Liver (tissue), 9 donors: Measurements from ENCODE around the gene LAMC3. TPM values are rescaled to one million over a fixed set of nuclear protein-coding genes. Genes with fewer than 3 reads are reported as not detected.

ENCODE experiments used
- DNase-seq: peaks from one replicate; pipeline ENCODE4 v3.0.0-alpha.2; 2017; ENCODE audit warnings: low spot score
- H3K27ac ChIP-seq, 2 donors: one replicate each; pipeline ENCODE4 v1.7.0; 2013; ENCODE audit warnings: inconsistent platforms in 2 of 2, low read length in 2 of 2, control low read depth in 1 of 2, low read depth in 1 of 2, mild to moderate bottlenecking in 1 of 2
- H3K27me3 ChIP-seq, 4 donors: one replicate each; pipeline versions ENCODE4 v1.6.1 to v1.7.0; 2013; ENCODE audit warnings: low read length in 3 of 4, inconsistent platforms in 1 of 4, mild to moderate bottlenecking in 1 of 4, moderate library complexity in 1 of 4; ENCODE audit not compliant: control insufficient read depth in 4 of 4, insufficient read depth in 4 of 4
- H3K36me3 ChIP-seq, 4 donors: one replicate each; pipeline versions ENCODE4 v1.6.1 to v1.7.0; 2013; ENCODE audit warnings: low read length in 3 of 4, mild to moderate bottlenecking in 3 of 4, low read depth in 1 of 4, moderate library complexity in 1 of 4; ENCODE audit not compliant: control insufficient read depth in 4 of 4, insufficient read depth in 3 of 4
- H3K4me1 ChIP-seq, 4 donors: one replicate each; pipeline versions ENCODE4 v1.6.1 to v1.7.0; 2013; ENCODE audit warnings: low read length in 3 of 4, mild to moderate bottlenecking in 3 of 4, moderate library complexity in 1 of 4; ENCODE audit not compliant: control insufficient read depth in 4 of 4, insufficient read depth in 4 of 4
- H3K4me3 ChIP-seq, 3 donors: one replicate each; pipeline versions ENCODE4 v1.6.1 to v1.7.0; 2013; ENCODE audit warnings: low read length in 3 of 3, control low read depth in 1 of 3, low read depth in 1 of 3, mild to moderate bottlenecking in 1 of 3
- H3K9ac ChIP-seq, 2 donors: one replicate each; pipeline ENCODE4 v1.7.0; 2013; ENCODE audit warnings: low read length in 2 of 2, mild to moderate bottlenecking in 2 of 2, moderate library complexity in 2 of 2, control low read depth in 1 of 2, low read depth in 1 of 2
- H3K9me3 ChIP-seq, 4 donors: one replicate each; pipeline versions ENCODE4 v1.6.1 to v1.7.0; 2013; ENCODE audit warnings: low read length in 3 of 4; ENCODE audit not compliant: control insufficient read depth in 4 of 4
- CTCF ChIP-seq: fragments of 150-350 bp; IDR thresholded peaks from 2 replicates; pipeline ENCODE4 v1.5.1; 2017; ENCODE audit warnings: improper control_type of control experiment, low read depth, low read length; ENCODE audit not compliant: missing input control
- FOXA1 ChIP-seq: IDR thresholded peaks from 2 replicates; pipeline ENCODE4 v1.6.1; 2016; ENCODE audit warnings: antibody characterized with exemption
- FOXA2 ChIP-seq: IDR thresholded peaks from 2 replicates; pipeline ENCODE4 v1.6.1; 2016; ENCODE audit warnings: antibody characterized with exemption
- GABPA ChIP-seq, 2 donors: IDR thresholded peaks in 1 of 2; conservative IDR thresholded peaks in 1 of 2; 2 replicates each; pipeline ENCODE4 v1.6.1; 2016; ENCODE audit warnings: antibody characterized with exemption in 2 of 2, mild to moderate bottlenecking in 1 of 2, moderate library complexity in 1 of 2
- HNF4A ChIP-seq, 2 donors: conservative IDR thresholded peaks; 2 replicates each; pipeline ENCODE4 v1.6.1; 2016; ENCODE audit warnings: antibody characterized with exemption in 2 of 2, mild to moderate bottlenecking in 2 of 2
- HNF4G ChIP-seq: IDR thresholded peaks from 2 replicates; pipeline ENCODE4 v1.6.1; 2016; ENCODE audit warnings: antibody characterized with exemption
- JUND ChIP-seq, 2 donors: IDR thresholded peaks; 2 replicates each; pipeline ENCODE4 v1.6.1; 2016; ENCODE audit warnings: antibody characterized with exemption in 2 of 2
- NR2F2 ChIP-seq: IDR thresholded peaks from 2 replicates; pipeline ENCODE4 v1.6.1; 2016; ENCODE audit warnings: antibody characterized with exemption
- RAD21 ChIP-seq, 2 donors: IDR thresholded peaks; 2 replicates each; pipeline ENCODE4 v1.6.1; 2016; ENCODE audit warnings: antibody characterized with exemption in 2 of 2, mild to moderate bottlenecking in 2 of 2
- SP1 ChIP-seq: IDR thresholded peaks from 2 replicates; pipeline ENCODE4 v1.6.1; 2018; ENCODE audit warnings: antibody characterized with exemption, mild to moderate bottlenecking
- TAF1 ChIP-seq: conservative IDR thresholded peaks from 2 replicates; pipeline ENCODE4 v1.6.1; 2016; ENCODE audit warnings: antibody characterized with exemption, mild to moderate bottlenecking
- YY1 ChIP-seq: IDR thresholded peaks from 2 replicates; pipeline ENCODE4 v1.6.1; 2016; ENCODE audit warnings: antibody characterized with exemption, mild to moderate bottlenecking
- WGBS: extraction: QIAGEN DNeasy Blood & Tissue Kit; methylation state at CpG from one replicate; pipeline ENCODE4 v1.1.7; 2013; 5-methylcytosine and 5-hydroxymethylcytosine counted together
- polyA plus RNA-seq, 2 donors: library from polyadenylated mRNA; stranded (reverse) in 1 of 2; unstranded in 1 of 2; fragments of 200-250 nt in 1 of 2; fragments of >200 nt in 1 of 2; fragmentation: Nextera tagmentation in 1 of 2; extraction: Ambion mirVana in 1 of 2; gene quantifications; one replicate each; pipeline versions ENCODE4 v1.2.1 to v1.2.3, GENCODE V29; 2013 to 2015
- total RNA-seq, 2 donors: library from RNA; depleted of rRNA; stranded (reverse); fragments of >200 nt; gene quantifications; one replicate each; pipeline ENCODE4 v1.2.3, GENCODE V29; 2014
- TF ChIP-seq, protein P1 (sequence below): IDR thresholded peaks from 2 replicates; pipeline ENCODE4 v1.6.1; 2016; ENCODE audit warnings: antibody characterized with exemption
- TF ChIP-seq, protein P2 (sequence below): IDR thresholded peaks from 2 replicates; pipeline ENCODE4 v1.6.1; 2016; ENCODE audit warnings: antibody characterized with exemption, mild to moderate bottlenecking
- TF ChIP-seq, protein P3 (sequence below): IDR thresholded peaks from 2 replicates; pipeline ENCODE4 v1.6.1; 2016; ENCODE audit warnings: antibody characterized with exemption
- TF ChIP-seq, protein P4 (sequence below): IDR thresholded peaks from 2 replicates; pipeline ENCODE4 v1.6.1; 2016; ENCODE audit warnings: antibody characterized with exemption
- donor health status: healthy.
- donor health status: healthy.
- donor health status: healthy.
- donor health status: healthy.
- donor health status: healthy.

The LAMC3 gene
- total and polyA plus RNA-seq, 4 donors: 1.4 to 5.9 (median 2.9) TPM

GRCh38 chr9:131111186-131111853 lies 102.3 kb downstream of the LAMC3 start:
- Histone ChIP-seq H3K4me1 (no peaks in the 10 kb centered on the region), H3K36me3 (no peaks in the 10 kb centered on the region), H3K27ac (no peak overlapping the region), H3K4me3 (no peak overlapping the region), H3K9ac (no peak overlapping the region), H3K9me3 (no peaks in the 10 kb centered on the region), H3K27me3 (no peaks in the 10 kb centered on the region)
- TF ChIP-seq HNF4A (conservative IDR thresholded peaks at IDR 0.05) (no peak), TAF1 (no peak), HNF4G (no peak), NR2F2 (no peak), JUND (IDR thresholded peaks at IDR 0.05) (no peak), CTCF (no peak), YY1 (no peak), FOXA1 (no peak), FOXA2 (no peak), GABPA (IDR thresholded peaks at IDR 0.05 in 1 of 2, conservative IDR thresholded peaks at IDR 0.05 in 1 of 2) (no peak), SP1 (no peak), RAD21 (IDR thresholded peaks at IDR 0.05) (no peak)
- TF ChIP-seq, protein P1, sequence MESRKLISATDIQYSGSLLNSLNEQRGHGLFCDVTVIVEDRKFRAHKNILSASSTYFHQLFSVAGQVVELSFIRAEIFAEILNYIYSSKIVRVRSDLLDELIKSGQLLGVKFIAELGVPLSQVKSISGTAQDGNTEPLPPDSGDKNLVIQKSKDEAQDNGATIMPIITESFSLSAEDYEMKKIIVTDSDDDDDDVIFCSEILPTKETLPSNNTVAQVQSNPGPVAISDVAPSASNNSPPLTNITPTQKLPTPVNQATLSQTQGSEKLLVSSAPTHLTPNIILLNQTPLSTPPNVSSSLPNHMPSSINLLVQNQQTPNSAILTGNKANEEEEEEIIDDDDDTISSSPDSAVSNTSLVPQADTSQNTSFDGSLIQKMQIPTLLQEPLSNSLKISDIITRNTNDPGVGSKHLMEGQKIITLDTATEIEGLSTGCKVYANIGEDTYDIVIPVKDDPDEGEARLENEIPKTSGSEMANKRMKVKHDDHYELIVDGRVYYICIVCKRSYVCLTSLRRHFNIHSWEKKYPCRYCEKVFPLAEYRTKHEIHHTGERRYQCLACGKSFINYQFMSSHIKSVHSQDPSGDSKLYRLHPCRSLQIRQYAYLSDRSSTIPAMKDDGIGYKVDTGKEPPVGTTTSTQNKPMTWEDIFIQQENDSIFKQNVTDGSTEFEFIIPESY: no peak
- TF ChIP-seq, protein P2, sequence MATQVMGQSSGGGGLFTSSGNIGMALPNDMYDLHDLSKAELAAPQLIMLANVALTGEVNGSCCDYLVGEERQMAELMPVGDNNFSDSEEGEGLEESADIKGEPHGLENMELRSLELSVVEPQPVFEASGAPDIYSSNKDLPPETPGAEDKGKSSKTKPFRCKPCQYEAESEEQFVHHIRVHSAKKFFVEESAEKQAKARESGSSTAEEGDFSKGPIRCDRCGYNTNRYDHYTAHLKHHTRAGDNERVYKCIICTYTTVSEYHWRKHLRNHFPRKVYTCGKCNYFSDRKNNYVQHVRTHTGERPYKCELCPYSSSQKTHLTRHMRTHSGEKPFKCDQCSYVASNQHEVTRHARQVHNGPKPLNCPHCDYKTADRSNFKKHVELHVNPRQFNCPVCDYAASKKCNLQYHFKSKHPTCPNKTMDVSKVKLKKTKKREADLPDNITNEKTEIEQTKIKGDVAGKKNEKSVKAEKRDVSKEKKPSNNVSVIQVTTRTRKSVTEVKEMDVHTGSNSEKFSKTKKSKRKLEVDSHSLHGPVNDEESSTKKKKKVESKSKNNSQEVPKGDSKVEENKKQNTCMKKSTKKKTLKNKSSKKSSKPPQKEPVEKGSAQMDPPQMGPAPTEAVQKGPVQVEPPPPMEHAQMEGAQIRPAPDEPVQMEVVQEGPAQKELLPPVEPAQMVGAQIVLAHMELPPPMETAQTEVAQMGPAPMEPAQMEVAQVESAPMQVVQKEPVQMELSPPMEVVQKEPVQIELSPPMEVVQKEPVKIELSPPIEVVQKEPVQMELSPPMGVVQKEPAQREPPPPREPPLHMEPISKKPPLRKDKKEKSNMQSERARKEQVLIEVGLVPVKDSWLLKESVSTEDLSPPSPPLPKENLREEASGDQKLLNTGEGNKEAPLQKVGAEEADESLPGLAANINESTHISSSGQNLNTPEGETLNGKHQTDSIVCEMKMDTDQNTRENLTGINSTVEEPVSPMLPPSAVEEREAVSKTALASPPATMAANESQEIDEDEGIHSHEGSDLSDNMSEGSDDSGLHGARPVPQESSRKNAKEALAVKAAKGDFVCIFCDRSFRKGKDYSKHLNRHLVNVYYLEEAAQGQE: no peak
- TF ChIP-seq, protein P3, sequence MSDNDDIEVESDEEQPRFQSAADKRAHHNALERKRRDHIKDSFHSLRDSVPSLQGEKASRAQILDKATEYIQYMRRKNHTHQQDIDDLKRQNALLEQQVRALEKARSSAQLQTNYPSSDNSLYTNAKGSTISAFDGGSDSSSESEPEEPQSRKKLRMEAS: no peak
- TF ChIP-seq, protein P4, sequence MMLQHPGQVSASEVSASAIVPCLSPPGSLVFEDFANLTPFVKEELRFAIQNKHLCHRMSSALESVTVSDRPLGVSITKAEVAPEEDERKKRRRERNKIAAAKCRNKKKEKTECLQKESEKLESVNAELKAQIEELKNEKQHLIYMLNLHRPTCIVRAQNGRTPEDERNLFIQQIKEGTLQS: no peak
- no peak for DNase-seq
- WGBS: 65% methylated on average over 10 of the region's 10 CpGs
